Astrocyte of the spinal cord (primary cell): ENCODE data around the gene WLS.

Experiments used
- DNase-seq: peaks from one replicate; pipeline ENCODE4 v3.0.0; 2011; ENCODE audit warnings: low read depth, low spot score
- H3K4me3 ChIP-seq: 2 replicates; pipeline ENCODE4 v1.5.1; 2011; ENCODE audit warnings: low read depth, mild to moderate bottlenecking, low read length, moderate library complexity
- in situ Hi-C: cut with HindIII; loops from 2 replicates; pipeline ENCODE4 v1.10.0; 2017; ENCODE audit warnings: low sequenced_read_pairs
- TF ChIP-seq, protein P1 (sequence below): IDR thresholded peaks from 2 replicates; pipeline ENCODE4 v1.5.1; 2012; ENCODE audit warnings: low read depth, mild to moderate bottlenecking, low read length, inconsistent platforms

WLS gene

DNA sequence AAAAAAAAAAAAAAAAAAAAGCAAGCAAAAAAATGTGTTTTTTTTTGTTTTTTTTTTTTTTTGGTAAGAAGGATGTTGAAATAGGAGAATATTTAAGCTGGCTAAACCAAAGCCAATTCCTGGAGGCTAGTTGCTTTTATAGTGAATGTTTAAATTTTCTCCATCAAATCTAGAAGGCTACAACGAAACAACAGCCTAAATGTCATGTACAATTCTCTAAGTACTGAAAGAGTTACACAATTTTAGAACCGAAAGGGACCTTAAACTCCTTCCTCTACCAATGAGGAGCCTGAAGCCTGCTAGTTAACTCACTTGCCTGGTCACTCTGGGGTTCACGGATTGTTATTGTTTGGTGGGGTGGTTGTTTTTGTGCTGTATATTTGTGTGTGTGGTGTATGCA is 3.5 kb downstream of the WLS start:
- DNase-seq, result peak; percentile 37
- TF ChIP-seq, protein P1, sequence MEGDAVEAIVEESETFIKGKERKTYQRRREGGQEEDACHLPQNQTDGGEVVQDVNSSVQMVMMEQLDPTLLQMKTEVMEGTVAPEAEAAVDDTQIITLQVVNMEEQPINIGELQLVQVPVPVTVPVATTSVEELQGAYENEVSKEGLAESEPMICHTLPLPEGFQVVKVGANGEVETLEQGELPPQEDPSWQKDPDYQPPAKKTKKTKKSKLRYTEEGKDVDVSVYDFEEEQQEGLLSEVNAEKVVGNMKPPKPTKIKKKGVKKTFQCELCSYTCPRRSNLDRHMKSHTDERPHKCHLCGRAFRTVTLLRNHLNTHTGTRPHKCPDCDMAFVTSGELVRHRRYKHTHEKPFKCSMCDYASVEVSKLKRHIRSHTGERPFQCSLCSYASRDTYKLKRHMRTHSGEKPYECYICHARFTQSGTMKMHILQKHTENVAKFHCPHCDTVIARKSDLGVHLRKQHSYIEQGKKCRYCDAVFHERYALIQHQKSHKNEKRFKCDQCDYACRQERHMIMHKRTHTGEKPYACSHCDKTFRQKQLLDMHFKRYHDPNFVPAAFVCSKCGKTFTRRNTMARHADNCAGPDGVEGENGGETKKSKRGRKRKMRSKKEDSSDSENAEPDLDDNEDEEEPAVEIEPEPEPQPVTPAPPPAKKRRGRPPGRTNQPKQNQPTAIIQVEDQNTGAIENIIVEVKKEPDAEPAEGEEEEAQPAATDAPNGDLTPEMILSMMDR, result no peak
- in situ Hi-C loops, result no loop called here
- H3K4me3 ChIP-seq, result peak overlapping the region; percentile 12

- in situ Hi-C loops, result no loop called here
- no peak overlapping the region for H3K4me3 ChIP-seq
- TF ChIP-seq, protein P1, result no peak
- DNase-seq, result no peak
Measured at GRCh38 chr1:68227598-68227997, 4.7 kb downstream of the WLS start.

- in situ Hi-C loops, result no loop called here
- H3K4me3 ChIP-seq, result no peak overlapping the region
- no peak for DNase-seq
- TF ChIP-seq, protein P1, result no peak
Measured at GRCh38 chr1:68225781-68226180, 6.5 kb downstream of the WLS start.

GRCh38 chr1:68223687-68224086 is 8.6 kb downstream of the WLS start:
- TF ChIP-seq, protein P1, result no peak
- in situ Hi-C loops, result no loop called here
- DNase-seq, result no peak
- no peak overlapping the region for H3K4me3 ChIP-seq

DNA sequence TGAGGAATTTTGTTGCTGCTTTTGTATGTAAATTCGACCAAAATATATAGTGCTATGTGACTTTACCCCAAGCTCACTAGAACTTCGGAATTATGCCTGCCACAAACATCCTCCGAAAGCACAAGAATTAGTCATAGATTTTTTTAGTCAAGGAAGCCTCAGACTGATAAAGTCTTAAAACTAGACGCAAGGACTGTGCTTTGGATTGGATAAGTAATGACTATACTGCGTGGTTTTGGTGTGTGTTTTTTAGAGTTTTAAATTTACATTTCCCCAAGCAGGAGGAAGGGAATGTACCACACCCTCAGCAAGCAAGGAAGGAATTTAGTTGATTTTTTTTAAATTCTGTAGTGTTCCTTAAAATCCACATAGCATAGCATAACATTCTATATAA is 10.3 kb downstream of the WLS start:
- in situ Hi-C loops, result no loop called here
- TF ChIP-seq, protein P1, result no peak
- DNase-seq, result peak; percentile 55
- H3K4me3 ChIP-seq, result no peak overlapping the region

DNA sequence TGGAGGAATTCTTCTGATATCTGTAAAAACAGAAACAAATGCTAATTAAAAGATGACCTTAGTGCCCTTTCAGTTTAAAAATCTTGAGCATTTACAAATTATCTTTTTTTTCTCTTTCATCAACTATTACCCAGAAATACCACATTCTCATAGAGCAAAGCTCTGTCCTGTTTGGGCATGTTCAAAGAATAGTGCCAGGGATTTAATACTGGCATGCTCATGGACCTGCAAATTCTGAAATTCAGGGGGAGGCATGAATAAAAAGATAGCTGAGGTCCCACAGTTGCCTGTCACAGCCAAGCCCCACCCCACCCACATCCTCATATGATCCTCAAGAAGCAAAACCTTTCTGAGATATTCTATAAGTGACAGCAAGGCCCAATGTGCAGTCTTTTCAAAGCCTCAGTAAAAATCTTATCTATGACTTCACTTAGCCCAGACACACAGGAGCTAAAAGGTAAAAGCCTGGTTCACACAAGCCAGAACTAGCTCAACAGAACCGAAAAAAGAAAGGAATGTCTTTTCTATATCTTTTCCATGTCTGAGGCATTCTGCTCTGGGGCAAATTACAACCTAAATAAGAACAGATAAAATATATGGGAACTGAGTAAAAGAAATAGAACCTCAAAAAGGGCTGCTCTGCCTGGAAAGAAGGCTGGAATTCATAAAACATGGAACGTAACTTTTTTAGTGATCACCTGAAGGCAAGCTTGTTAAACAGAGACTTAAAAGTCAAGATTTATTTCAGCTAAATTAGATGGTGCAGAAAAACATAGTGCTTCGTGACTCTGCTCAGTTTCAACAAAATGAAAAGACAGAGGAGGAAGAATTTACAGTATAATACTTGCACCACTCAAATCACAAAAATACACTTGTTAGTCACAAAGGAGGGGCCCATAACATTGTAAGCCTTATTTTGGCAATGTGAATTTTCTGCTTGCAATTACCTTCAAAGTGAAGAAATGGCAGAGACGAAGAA is 11.0 kb downstream of the WLS start:
- TF ChIP-seq, protein P1, result no peak
- in situ Hi-C loops, result no loop called here
- no peak overlapping the region for H3K4me3 ChIP-seq
- DNase-seq, result no peak
